ENCODE measurements around the gene SLC25A25. TPM values are rescaled to one million over a fixed set of nuclear protein-coding genes. Genes with fewer than 3 reads are reported as not detected.
A peak's percentile ranks its signal among the peaks of the same experiment; 100 is the strongest.

SLC25A25 gene
- total RNA-seq, 1 donor from 2014 or later, result 78.2 TPM

DNA sequence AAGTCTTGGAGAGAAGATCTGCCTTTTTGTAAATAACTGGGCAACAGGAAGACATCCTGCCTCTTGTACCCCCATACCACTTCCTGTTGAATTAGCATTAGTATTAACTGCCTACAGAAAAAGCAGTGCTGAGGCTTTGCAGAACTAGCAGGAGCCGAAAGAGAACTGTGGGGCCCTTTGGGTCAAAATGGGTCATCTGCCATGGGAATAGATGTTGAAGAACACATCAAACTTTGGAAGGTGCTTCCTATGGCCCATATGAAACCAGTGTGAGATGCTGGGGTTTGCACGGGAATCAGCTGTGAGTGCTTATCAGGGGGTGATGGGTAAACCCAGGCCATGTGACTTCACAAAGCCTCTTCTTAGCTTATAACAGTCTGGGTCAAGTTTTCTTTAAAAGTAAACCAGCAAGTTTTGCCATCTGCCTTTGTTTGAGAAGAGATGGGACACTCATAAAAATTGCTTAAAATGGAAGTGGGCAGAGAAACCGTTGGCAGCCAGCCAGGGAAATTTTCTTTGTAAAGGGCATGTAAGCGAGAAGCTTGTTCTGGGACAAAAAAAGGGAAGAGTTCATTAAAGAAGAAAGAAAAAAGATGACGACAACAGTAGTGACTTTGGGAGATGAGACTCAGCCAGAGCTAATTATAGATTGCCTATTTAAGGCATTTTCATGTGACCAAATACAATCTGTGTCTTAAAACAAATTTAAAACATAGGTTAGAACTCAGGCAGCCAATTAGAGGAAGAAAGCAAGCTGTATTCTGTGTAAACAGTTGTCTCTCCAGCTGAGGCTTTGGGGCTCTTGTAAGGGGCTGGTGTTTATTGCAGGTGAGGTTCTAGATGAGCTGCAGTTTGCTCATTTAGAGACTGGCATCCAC lies 4.4 kb downstream of the SLC25A25 start:
- DNase-seq (ENCODE audit: low read depth in 2 of 2), result peak; percentile 68 to 70

DNA sequence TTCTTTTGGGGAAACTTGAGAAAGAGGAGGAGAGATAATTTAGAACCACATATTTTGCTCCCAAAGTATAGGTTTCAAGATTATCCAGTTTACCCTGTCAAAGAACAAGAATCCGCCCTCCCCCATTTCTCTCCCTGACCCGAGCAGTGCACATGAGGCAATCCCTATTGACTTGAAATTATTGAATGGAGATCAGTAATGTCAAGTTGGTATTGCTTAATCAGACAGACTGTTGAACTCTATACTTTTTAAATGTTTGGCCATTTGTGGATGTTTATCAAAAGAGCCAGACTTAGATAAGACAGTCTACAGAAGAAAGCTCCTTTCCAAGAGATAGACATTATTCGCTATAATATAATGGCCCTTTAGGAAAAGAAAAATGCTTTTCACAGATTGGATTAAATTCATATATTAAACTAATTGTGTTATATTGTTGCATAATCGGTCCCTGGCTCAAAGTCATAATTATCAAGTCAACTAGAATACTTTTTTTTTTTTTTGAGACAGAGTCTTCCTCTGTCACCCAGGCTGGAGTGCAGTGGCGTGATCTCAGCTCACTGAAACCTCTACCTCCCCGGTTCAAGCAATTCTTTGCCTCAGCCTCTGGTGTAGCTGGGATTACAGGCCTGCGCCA lies 5.3 kb downstream of the SLC25A25 start:
- no peak for DNase-seq (ENCODE audit: low read depth in 2 of 2)

DNA sequence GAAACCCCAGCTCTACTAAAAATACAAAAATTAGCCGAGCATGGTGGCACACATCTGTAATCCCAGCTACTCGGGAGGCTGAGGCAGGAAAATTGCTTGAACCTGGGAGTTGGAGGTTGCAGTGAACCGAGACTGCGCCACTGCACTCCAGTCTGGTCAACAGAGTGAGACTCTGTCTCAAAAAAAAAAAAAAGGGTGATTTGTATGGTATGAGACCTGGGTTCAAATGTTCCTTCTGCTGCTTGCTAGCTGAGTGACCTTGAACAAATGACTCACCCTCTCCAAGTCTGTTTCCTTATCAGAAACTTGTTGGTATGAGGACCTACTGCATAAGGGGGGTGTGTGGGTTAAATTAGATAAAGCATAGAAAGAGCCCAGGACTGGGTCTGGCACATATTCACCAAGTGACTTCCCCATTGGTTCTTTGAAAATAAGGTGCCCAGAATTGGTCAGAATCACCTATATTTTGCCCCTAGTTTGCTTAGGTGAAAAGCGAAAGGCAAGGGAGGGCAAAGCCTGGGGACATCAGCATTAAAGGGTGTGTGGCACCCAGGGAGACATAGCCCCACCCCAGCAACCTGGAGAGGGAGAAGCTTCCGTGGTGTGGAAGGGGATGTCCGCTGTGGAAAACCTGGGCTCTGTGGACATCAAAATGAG lies 9.9 kb downstream of the SLC25A25 start:
- no peak for DNase-seq (ENCODE audit: low read depth in 2 of 2)

DNA sequence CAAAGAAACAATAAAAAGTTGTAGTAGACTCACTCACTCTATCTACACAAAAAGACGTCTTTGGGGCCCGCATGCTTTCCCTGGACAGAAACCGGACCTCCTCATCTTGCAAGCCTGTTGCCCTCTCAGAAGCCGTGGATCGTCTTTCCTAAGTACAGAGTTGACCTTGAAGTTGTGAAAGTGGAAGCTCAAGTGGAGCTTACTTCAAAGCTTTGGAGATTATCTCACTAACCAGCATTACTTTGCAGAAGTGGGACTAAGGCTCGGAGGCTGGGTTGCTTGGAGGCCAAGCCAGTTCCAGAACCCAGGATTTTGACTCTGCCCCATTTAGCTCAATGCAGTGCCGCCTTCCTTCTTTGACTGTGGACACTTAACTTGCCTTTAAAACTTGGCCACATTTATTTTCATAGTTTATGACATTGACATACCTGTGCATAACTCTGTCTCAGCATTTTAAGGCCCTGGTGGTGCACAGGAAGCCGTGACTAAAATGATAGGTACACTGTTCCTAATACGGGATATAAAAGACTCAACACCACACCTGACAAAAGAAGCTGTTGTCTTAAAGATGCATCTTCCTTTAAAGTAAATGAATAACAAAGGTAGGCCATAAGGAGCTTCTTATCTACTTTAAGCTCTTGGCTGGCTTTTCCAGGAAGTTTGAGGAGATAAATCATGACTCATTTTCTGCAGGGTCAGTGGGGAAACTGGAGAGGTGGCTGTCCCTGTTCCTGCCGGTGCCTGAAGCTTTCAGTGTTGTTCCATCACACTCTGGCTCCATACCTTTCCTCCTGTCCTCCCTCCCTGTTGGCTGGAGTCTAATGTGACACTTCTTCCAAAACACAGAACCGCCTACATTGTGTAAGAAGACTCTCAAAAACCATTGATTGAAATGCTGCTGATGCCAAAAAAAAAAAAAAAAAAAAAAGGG lies 10.7 kb downstream of the SLC25A25 start:
- peak in 1 of 2 donors; percentile 58 for DNase-seq (ENCODE audit: low read depth in 2 of 2)

DNA sequence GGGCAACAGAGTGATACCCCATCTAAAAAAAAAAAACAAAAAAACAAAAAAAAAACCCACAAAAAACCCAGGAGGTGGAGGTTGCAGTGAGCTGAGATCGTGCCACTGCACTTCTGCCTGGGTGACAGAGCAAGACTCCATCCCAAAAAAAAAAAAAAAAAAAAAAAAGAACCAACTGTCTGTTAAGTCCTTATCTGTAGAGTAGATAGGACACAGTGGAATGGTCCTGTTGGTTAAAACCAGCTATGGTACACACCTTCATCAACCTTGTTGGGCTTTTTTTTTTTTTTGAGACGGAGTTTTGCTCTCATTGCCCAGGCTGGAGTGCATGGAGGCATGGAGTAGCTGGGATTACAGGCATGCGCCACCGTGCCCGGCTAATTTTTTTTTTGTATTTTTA lies 12.2 kb downstream of the SLC25A25 start:
- DNase-seq (ENCODE audit: low read depth in 2 of 2), result no peak

DNA sequence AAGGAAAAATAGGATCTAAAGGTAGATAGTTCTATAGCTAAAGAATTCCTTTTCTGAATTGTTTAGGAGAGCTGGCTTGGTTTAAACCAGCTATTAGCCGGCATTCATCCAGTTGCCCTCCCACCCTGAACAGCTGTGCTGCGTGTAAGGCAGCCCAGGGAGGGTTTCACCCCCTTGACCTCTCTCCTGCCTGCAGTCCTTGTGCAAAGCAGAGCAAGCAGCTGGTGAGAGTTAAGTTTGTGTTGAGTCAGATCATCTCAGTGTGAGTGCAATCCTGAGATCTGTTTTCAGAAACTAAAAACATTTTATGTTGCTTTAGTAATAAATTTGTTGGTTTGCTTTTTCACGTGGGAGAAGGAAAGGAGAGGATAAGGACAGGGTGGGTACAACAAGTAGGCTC lies 13.0 kb downstream of the SLC25A25 start:
- DNase-seq (ENCODE audit: low read depth in 2 of 2), result peak in 1 of 2 donors; percentile 66

DNA sequence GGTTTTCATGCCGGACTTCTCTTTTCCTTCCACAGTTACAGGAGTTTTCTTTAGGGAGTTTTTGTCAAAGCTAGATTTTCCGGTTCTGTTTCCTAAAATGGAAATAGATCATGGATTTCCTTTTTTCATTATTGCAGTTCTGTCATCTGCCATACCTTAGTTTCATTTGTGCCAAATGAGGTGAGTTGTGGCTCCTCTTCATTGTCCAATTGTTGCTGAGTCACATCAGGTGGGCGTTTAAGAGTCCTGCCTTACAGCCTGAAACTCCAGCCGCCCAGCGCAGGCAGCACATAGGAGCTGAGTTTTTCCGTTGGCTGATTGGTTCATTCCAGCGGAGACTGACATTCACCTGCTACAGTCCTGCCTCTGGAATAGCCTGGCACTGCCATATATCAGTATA lies 14.1 kb downstream of the SLC25A25 start:
- DNase-seq (ENCODE audit: low read depth in 2 of 2), result peak in 1 of 2 donors; percentile 49

DNA sequence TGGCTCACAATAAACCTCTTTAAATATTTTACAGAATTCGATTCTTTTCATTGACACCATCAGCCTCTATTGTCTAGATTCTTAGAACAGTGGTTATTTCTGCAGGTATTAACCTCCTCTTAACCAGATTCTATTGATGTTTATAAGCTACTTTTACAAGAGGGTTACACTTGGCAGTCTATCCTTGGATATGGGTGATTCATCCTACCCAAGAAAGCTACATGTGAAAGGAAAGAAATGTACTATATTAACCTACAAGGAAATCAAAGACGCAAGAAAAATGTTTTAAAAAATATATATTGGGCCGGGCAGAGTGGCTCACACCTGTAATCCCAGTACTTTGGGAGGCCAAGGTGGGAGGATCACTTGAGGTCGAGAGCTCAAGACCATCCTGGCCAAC lies 16.7 kb downstream of the SLC25A25 start:
- DNase-seq (ENCODE audit: low read depth in 2 of 2), result no peak

DNA sequence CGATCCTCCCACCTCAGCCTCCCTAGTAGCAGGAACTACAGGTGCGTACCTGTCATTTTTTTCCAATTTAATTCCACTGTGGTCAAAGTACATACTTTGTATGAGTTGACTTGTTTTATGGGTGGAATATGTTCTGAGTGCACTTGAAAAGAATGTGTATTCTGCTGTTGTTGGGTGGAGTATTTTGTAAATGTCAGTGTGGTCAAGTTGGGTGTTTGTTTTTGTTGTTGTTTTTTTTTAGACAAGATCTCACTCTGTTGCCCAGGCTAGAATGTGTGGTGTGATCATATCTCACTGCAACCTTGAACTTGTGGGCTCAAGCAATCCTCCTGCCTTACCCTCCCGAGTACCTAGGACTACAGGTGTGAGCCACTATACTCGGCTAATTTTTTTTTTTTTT lies 17.9 kb downstream of the SLC25A25 start:
- DNase-seq (ENCODE audit: low read depth in 2 of 2), result no peak

DNA sequence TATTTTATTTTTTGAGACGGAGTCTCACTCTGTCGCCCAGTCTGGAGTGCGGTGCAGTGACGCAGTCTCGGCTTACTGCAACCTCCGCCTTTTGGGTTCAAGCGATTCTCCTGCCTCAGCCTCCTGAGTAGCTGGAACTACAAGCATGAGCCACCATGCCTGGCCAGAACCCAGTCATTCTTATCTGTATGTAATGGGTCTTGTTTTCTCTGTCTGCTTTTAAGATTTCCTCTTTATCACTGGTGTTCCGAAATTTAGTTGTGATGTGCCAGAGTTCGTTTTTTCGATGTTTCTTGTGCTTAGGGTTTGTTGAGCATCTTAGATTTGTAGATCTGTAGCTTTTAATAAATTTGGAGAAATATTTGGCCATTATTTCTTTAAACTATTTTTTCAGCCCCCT lies 19.2 kb downstream of the SLC25A25 start:
- DNase-seq (ENCODE audit: low read depth in 2 of 2), result no peak

DNA sequence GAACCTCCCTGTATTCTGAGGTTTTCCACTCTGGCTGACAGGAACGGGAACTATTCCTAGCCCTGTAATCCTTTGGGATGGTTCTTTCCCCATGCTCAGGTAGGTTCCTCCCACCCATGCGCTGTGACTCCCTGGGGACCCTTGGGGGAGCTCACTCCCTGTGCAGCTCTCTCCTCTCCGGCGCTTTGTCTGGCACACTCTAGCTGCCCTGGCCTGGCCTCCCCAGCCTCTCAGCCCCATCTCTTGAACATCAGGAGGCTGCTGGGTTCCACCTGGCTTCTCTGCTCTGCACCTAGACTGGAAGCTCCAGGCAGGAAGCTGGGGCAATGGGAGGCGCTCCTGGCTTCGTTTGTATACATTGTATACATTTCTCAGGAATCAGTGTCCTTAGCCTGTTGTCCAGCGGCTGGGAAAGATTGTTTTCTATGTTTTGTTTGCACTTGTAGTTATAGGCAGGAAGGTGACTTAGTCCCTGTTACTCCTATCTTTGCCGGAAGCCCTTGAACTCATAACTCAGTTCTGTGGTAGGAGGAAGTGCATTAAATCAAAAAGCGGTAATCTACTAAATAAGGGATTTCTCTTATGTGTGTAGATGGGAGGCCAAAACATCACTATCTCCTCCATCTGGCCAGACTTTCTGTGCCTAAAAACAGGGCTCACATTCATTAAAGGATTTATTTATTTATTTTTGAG lies 20.4 kb downstream of the SLC25A25 start:
- peak in 1 of 2 donors; percentile 43 for DNase-seq (ENCODE audit: low read depth in 2 of 2)

DNA sequence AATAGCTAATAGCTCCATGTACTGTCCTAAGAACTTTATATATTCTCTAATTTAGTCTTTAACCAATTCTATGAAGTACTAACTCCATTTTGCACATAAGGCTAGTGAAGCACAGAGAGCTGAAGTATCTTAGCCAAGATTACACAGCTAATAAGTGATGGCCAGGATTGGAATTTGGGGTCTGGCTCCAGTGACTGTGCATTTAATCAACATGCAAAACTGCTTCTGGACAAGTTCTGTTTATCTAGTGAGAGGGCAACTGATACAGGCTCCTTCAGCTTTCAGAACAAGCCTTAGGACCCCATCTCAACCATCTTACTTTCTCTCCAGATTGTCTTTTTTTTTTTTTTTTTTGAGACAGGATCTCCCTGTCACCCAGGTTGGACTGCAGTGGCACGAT lies 21.3 kb downstream of the SLC25A25 start:
- no peak for DNase-seq (ENCODE audit: low read depth in 2 of 2)

DNA sequence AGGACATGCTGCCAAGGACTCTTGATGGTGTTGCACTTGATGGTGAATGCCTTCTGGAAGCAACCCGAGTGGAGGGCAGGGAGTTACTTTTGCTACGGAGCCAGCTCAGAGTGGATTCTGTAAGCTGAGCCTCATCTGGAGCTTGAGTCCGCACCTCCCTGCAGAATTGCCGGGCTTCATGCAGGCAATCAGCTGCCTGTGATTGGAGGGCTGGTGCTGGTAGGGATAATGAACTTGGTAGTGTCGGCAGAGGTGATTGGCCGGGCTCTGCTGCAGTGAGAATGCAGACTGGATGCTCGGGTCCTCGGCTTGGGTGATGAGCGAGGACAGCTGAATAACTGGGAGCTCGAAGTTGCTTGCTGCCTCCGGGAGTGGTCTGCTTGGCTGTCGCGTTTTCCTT lies 23.1 kb downstream of the SLC25A25 start:
- no peak for DNase-seq (ENCODE audit: low read depth in 2 of 2)

DNA sequence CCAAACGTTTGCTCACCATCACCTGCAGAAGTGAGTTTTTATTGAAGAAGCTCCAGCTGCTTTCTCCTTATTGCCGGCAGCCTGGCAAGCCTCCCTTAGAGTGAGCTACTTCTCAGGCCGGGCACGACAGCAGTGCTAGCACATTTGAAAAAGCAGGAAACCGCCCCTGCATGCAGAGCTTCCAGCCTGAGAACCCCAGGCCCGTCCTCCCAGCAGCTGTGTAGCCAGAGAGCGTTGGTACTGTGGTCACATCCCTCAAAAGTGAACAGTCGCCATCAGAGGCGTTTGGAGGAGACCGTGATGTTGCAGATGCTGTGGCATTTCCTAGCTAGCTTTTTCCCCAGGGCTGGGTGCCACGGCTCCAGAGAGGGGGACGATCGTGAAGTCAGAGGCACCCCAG lies 23.5 kb downstream of the SLC25A25 start:
- DNase-seq (ENCODE audit: low read depth in 2 of 2), result no peak

DNA sequence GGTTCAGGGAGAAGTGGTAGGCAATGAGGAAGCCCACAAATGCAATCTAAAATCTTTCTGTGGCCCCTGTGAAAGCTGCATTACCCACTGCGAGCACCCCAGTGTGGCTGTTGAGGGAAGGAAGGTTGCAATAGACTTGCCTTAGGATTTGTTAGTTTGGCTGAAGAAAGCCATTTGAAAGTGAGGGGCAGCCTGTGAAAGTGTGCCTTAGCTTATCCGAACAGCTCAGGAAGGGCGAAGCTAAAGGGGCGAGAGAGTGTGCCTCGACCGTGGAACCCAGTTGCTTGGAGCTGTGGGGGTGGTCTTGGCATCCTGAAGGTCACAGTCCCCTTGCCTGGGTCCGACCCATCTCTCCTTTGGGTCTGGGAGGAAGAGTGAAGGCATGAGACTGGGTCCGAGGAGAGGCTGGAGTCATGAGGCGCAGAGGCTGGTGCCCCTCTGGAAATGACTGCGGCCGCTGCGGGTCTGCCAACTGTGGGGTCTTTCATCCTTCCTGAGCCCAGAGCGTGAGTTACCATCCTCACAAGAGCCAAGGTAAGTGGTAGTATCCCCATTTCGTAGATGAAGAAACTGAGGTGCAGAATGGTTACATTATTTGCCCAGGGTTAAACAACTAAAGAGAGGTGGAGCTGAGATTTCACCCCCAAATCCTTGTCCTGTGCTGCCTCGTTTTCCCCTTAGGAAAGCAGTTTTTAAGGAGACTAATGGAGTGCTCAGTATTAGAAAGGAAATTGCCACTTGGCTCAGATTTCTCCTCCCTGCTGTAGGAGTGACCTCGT lies 24.4 kb downstream of the SLC25A25 start:
- no peak for DNase-seq (ENCODE audit: low read depth in 2 of 2)

DNA sequence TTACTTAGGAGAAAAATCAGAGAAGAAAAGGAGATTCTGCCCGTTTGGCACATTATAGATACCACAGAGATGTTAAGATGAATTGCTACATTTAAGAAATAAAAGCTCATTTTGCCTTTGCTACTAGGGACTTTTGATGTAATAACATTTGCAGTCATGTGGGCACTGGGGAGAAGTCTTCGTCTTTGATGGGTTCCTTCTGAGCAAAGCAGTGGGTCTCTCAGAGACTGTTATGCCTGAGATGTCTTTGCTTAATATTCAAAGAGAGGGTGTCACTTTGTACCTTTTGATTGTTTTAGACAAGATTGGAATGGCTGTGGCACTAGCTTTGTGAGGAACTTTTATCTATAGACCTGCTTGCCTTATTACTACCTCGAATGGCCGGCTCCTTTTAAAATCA lies 25.0 kb downstream of the SLC25A25 start:
- DNase-seq (ENCODE audit: low read depth in 2 of 2), result no peak

DNA sequence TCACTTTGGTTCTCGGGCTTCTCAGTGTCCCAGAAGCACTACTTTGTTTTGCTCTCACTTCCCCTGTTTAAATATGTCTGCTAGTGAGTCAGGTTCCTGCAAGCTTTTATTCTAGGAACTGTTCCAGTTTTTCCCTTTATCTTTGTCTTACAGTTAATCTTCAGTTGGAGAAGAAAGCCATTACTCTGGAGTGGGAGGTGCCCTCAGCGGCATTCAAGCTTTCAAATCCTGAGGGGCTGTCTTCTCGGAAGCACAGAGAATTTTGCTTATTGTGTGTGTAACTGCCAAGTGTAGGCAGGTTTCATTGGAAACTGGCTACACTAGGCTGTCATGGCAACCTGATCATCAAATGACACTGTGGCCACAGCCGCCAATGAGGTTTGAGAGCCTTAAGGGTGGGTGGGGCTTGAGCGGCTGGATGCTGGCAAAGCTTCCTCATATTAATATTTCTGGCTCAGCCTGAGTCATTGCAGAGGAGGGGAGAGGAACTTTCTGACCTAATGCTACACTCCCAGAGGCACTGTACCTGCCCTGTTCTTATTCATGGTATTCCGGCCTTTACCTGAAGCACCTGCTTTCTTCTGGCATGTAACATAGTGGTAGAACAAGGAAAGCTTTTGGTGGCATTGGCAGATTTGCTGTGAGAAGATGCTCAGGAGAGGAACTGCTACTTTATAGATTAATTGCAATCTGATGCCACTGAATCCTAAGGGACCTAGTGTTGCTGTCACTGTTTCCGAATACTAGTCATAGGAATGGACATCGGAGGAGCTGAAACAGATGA lies 26.3 kb downstream of the SLC25A25 start:
- DNase-seq (ENCODE audit: low read depth in 2 of 2), result peak; percentile 98

DNA sequence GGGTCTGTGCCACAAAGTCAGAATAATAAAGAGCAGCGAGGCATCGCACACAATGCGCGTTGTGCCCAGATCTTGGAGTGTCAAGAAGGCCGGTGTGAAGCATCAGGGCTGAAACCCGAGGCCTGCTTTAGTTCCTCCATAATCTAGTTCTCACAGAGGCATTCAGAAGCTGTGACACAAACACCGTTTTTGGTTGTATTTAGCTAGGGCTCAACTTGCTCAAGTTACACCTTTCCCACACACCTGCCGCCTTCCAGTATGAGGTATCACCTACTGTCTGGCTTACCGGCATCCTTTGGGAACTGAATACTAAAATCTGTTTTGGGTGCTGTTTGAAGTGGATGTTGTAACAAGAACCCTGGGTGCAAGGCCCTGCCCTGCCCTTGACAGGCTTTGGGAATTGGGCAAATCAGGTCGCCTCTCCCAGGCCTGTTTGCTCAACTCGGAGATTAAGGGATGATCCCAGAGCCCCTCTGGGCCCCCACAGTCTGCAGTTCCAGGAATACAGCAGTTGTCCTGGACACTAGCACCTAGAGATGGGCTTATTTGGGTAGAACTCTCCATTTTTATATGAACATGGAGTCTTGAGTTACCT lies 27.0 kb downstream of the SLC25A25 start:
- no peak for DNase-seq (ENCODE audit: low read depth in 2 of 2)
